ENCODE results near the gene TRIM44.

DNA sequence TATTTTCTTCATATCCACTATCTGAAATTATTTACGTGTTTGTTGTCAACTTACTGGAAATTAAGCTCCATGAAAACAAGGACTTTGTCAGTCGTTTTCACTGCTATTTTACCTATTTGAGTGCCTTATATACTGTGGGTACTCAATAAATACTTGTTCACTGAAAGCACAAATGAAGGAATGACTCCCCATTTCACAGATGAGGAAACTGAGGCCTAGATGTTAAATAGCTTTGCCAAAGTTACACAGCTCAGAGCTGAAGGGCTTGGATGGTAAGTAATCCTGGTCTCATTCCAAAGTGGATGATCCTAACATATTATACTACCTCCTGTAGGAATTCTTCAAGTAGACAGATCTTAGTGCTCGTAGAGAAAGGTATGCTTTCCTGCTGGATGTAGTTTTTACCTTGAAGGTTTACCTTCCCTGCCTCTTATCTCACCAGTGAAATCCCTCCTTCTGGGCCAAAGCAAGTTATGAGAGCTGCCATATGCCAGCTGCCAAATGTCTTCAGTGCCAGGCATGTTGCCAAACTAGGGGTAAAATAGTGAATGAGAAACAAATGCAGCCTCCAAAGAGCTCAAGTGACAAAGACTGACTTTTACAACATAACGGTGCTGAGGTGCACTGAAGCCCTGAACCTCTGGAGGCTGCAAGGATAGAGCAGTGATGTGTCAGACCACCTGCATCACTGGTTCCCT is 129.7 kb downstream of the TRIM44 start:
- TF ChIP-seq POLR2AphosphoS5 (IDR thresholded peaks at IDR 0.05; ENCODE audit: low read depth, low read length): no peak
- no peak for TF ChIP-seq POLR2A (IDR thresholded peaks at IDR 0.05; ENCODE audit: low read depth, low read length)
- no peak for TF ChIP-seq TAF1 (IDR thresholded peaks at IDR 0.05; ENCODE audit: low read depth, low read length)

All from GM12891 (cell line).